CD4-positive, CD25-positive, alpha-beta regulatory T cell (primary cell): ENCODE results near the gene SLC30A2. TPM values are rescaled to one million over a fixed set of nuclear protein-coding genes. Genes with fewer than 3 reads are reported as not detected.
A peak's percentile ranks its signal among the peaks of the same experiment; 100 is the strongest.

Experiments used
- ATAC-seq, 2 donors: fragments of 150-1000 bp; cut with Tn5 transposase; one replicate each; pipeline ENCODE4 v1.10.0; 2021; ENCODE audit warnings: low read depth in 2 of 2, moderate number of reproducible peaks in 2 of 2, moderate library complexity in 1 of 2
- DNase-seq, 3 donors: peaks; one replicate each; pipeline versions ENCODE4 v3.0.0 to v3.0.0-alpha.2; 2012 to 2022; ENCODE audit warnings: mixed read lengths in 1 of 3
- H3K27ac ChIP-seq: one replicate; pipeline ENCODE4 v1.7.0; 2013; ENCODE audit warnings: mild to moderate bottlenecking, low read length; ENCODE audit not compliant: insufficient read depth, poor library complexity, severe bottlenecking
- H3K27me3 ChIP-seq: one replicate; pipeline ENCODE4 v1.7.0; 2013; ENCODE audit warnings: low read length; ENCODE audit not compliant: control insufficient read depth, insufficient read depth
- H3K36me3 ChIP-seq: one replicate; pipeline ENCODE4 v1.7.0; 2013; ENCODE audit warnings: mild to moderate bottlenecking, low read length, moderate library complexity; ENCODE audit not compliant: control insufficient read depth, insufficient read depth
- H3K4me1 ChIP-seq: 2 replicates; pipeline ENCODE4 v1.7.0; 2013; ENCODE audit warnings: mild to moderate bottlenecking, low read length; ENCODE audit not compliant: insufficient read depth, control insufficient read depth, poor library complexity, severe bottlenecking
- H3K4me3 ChIP-seq: one replicate; pipeline ENCODE4 v1.7.0; 2013; ENCODE audit warnings: low read depth, mild to moderate bottlenecking, low read length, moderate library complexity
- H3K9me3 ChIP-seq, 2 experiments: 1 replicate in 1 of 2; 2 replicates in 1 of 2; pipeline ENCODE4 v1.7.0; 2013; ENCODE audit warnings: low read length in 2 of 2, mild to moderate bottlenecking in 1 of 2, moderate library complexity in 1 of 2; ENCODE audit not compliant: control insufficient read depth in 2 of 2
- H3K27ac Mint-ChIP-seq, 3 donors: one replicate each; pipeline ENCODE4 v1.8.0; 2020 to 2022; ENCODE audit warnings: mild to moderate bottlenecking in 3 of 3, mixed read lengths in 3 of 3, moderate library complexity in 2 of 3
- H3K27me3 Mint-ChIP-seq: one replicate; pipeline ENCODE4 v1.8.0; 2022; ENCODE audit warnings: mild to moderate bottlenecking, mixed read lengths
- H3K36me3 Mint-ChIP-seq: one replicate; pipeline ENCODE4 v1.8.0; 2020; ENCODE audit warnings: mixed read lengths
- H3K4me1 Mint-ChIP-seq, 4 donors: one replicate each; pipeline ENCODE4 v1.8.0; 2020 to 2022; ENCODE audit warnings: mixed read lengths in 4 of 4, mild to moderate bottlenecking in 1 of 4
- H3K4me3 Mint-ChIP-seq, 4 donors: one replicate each; pipeline ENCODE4 v1.8.0; 2020 to 2022; ENCODE audit warnings: mild to moderate bottlenecking in 4 of 4, mixed read lengths in 4 of 4, moderate library complexity in 3 of 4
- H3K9me3 Mint-ChIP-seq, 7 donors: one replicate each; pipeline ENCODE4 v1.8.0; 2020 to 2022; ENCODE audit warnings: mixed read lengths in 7 of 7, mild to moderate bottlenecking in 3 of 7, moderate library complexity in 2 of 7
- polyA plus RNA-seq, 4 donors: library from polyadenylated mRNA; unstranded; fragments of 300-500 nt; fragmentation: Illumina TruSeq; gene quantifications; one replicate each; pipeline ENCODE4 v1.2.3, GENCODE V29; 2021
- total RNA-seq: library from RNA; stranded (reverse); gene quantifications from one replicate; pipeline ENCODE4 v1.2.3, GENCODE V29; 2022

Gene SLC30A2
- total and polyA plus RNA-seq, 5 donors from 2014 or later: 0.07 TPM; not detected in 4

DNA sequence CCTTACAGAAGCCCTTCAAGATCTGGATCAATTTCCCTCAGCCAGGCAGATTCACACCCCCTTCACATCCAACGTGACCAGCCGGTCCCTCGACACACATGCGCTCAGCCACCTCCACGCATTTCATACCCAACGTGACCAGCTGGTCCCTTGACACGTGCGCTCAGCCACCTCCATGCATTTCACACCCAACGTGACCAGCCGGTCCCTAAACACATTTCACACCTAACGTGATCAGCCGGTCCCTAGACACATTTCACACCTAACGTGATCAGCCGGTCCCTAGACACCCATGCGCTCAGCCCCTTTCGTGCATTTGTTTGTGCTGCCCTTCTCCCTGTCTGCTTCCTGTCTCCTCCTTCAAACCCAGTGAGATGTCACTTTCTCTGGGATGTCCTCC, 39.2 kb downstream of the SLC30A2 start:
- ATAC-seq (no peak), DNase-seq (no peak)
- Mint-ChIP-seq H3K36me3 (no peaks in the 10 kb centered on the region), H3K4me3 (no peak overlapping the region), H3K9me3 (no peaks in the 10 kb centered on the region), H3K27ac (no peak overlapping the region), H3K27me3 (peaks cover 10% of the 10 kb centered on the region), H3K4me1 (no peaks in the 10 kb centered on the region)
- Histone ChIP-seq H3K27ac (no peak overlapping the region), H3K27me3 (peaks cover 4% of the 10 kb centered on the region), H3K36me3 (no peaks in the 10 kb centered on the region), H3K9me3 (no peaks in the 10 kb centered on the region), H3K4me1 (no peaks in the 10 kb centered on the region), H3K4me3 (no peak overlapping the region)

DNA sequence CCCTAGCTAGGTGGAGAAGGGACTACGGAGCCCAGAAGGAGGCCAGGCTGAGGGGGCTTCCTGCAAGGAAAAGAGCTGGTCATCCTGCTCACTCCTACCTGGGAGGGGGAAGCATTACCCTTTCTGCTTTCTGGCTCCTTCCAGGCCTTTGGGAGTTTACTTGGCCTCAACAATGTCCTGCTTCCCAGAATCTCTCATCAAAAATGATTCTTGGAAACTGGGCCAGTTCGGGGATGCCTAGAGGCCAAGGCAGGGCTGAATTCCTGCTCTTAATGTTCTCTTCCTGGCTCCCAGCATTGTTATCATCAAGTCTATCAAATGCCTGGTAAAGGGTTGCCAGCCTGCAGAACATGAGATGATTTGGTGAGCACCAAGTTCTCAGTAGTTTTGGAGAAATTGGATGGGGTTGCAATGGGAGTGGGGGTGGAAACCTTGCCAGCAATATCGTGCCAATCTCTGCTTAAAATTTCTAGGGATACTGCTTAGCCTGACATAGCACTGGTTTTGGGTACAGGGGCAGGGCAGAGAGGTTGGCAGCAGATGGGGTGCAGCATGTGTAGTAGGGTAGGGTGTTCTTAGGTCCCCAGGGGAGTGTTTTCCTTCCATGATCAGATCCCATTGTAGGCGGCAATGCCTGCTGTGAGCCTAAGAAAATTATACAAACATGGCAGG, 40.3 kb downstream of the SLC30A2 start:
- no peaks in the 10 kb centered on the region for H3K4me1 ChIP-seq
- H3K4me3 ChIP-seq: no peak overlapping the region
- H3K9me3 ChIP-seq: no peaks in the 10 kb centered on the region
- ATAC-seq (no peak), DNase-seq (no peak)
- Mint-ChIP-seq H3K9me3 (no peaks in the 10 kb centered on the region), H3K36me3 (no peaks in the 10 kb centered on the region), H3K27ac (no peak overlapping the region), H3K27me3 (peaks cover 16% of the 10 kb centered on the region), H3K4me3 (no peak overlapping the region), H3K4me1 (no peaks in the 10 kb centered on the region)
- H3K27ac ChIP-seq: no peak overlapping the region
- H3K36me3 ChIP-seq: no peaks in the 10 kb centered on the region
- H3K27me3 ChIP-seq: peaks cover 4% of the 10 kb centered on the region

DNA sequence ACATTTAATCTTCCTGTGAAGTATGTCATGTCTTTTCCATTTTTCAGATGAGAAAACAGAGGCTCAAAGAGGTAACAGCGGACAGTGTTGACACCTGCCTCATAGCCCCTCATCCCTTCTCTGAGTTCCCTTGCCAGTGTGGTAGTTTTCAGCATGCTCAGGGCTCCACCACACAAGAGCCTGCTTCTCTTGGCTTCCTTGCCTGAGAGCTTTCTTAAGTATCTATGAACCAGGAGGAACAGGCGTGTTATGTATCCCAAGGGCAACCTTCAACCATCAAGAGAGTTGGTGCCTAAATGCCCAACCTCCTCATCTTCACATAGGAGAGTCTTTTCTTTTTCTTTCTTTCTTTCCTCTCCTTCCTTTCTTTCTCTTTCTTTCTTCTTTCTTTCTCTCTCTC, 42.2 kb downstream of the SLC30A2 start:
- Mint-ChIP-seq H3K27ac (no peak overlapping the region), H3K27me3 (peaks cover 11% of the 10 kb centered on the region), H3K9me3 (no peaks in the 10 kb centered on the region), H3K4me3 (no peak overlapping the region), H3K4me1 (peaks cover 0 to 1% (median under 1%) of the 10 kb centered on the region in 4 donors), H3K36me3 (no peaks in the 10 kb centered on the region)
- Histone ChIP-seq H3K4me3 (no peak overlapping the region), H3K36me3 (no peaks in the 10 kb centered on the region), H3K27me3 (peaks cover 4% of the 10 kb centered on the region), H3K27ac (no peak overlapping the region), H3K9me3 (no peaks in the 10 kb centered on the region), H3K4me1 (no peaks in the 10 kb centered on the region)
- no peak for DNase-seq
- no peak for ATAC-seq

DNA sequence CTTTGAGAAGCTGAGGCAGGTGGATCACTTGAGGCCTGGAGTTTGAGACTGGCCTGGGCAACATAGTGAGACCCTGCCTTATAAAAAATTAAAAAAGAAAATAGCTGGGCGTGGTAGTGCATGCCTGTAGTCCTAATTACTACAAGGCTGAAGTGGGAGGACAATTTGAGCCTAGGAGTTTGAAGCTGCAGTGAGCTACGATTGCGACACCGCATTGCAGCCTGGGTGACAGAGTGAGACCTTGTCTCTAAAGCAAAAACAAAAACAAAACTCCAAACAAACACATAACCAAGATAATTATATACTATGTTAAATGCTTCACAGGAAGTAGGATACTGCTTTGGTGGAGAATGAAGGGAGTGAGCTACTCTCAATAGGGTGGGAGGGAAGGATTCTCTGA, 42.7 kb downstream of the SLC30A2 start:
- no peaks in the 10 kb centered on the region for H3K9me3 ChIP-seq
- no peak overlapping the region for H3K4me3 Mint-ChIP-seq
- no peaks in the 10 kb centered on the region for H3K36me3 Mint-ChIP-seq
- H3K27me3 ChIP-seq: peaks cover 4% of the 10 kb centered on the region
- H3K4me3 ChIP-seq: no peak overlapping the region
- no peak overlapping the region for H3K27ac ChIP-seq
- H3K4me1 Mint-ChIP-seq: peaks cover 0 to 6% (median 3%) of the 10 kb centered on the region in 4 donors
- H3K4me1 ChIP-seq: peaks cover 4% of the 10 kb centered on the region
- no peaks in the 10 kb centered on the region for H3K36me3 ChIP-seq
- H3K27ac Mint-ChIP-seq: no peak overlapping the region
- H3K9me3 Mint-ChIP-seq: no peaks in the 10 kb centered on the region
- no peak for ATAC-seq
- DNase-seq: no peak
- H3K27me3 Mint-ChIP-seq: peaks cover 12% of the 10 kb centered on the region

DNA sequence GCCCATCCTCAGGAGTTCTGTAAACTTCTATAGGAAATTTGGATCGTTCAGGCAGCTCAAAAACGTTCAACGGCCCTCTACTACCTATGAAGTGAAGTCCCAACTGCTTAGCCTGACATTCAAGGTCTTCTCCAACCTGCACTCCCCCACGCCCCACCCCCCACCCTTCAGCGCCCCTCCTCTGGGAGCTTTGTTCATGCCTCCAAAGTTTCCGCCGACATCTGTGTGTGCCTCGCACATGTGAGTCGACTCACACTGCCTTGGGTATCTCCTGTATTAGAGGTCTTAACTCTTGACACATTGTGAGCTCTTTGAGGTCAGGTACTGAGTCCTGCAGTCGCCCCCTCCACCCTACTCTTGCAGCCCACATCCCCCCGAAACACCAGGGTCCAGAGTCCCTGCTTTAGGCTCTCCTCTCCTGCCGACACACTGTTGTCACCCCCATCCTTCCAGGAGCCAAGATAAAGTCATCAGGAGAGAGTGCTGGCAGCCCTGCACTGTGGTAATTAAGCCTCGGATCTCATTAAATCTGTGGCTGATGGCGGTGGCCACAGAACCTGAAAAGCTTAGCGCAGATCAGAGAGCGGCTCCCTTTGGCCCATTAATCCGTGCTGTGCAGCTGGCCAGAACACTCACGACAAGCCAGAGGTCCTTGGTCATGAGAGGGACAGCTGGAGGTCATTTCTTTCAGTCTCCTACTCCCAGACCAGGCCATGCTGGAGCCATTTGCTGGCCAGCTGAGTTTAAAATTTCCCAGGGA, 46.7 kb downstream of the SLC30A2 start:
- H3K4me1 ChIP-seq: peaks cover 19% of the 10 kb centered on the region
- no peak overlapping the region for H3K27ac ChIP-seq
- Mint-ChIP-seq H3K4me1 (peaks cover 6 to 37% (median 14%) of the 10 kb centered on the region in 4 donors), H3K36me3 (no peaks in the 10 kb centered on the region), H3K9me3 (no peaks in the 10 kb centered on the region), H3K27ac (peak overlapping the region in 1 of 3 donors; percentile 98), H3K27me3 (peaks cover 11% of the 10 kb centered on the region), H3K4me3 (peak overlapping the region in 2 of 4 donors; percentile 83 to 94)
- no peak for ATAC-seq
- H3K4me3 ChIP-seq: no peak overlapping the region
- DNase-seq: no peak
- H3K27me3 ChIP-seq: no peaks in the 10 kb centered on the region
- no peaks in the 10 kb centered on the region for H3K36me3 ChIP-seq
- no peaks in the 10 kb centered on the region for H3K9me3 ChIP-seq

DNA sequence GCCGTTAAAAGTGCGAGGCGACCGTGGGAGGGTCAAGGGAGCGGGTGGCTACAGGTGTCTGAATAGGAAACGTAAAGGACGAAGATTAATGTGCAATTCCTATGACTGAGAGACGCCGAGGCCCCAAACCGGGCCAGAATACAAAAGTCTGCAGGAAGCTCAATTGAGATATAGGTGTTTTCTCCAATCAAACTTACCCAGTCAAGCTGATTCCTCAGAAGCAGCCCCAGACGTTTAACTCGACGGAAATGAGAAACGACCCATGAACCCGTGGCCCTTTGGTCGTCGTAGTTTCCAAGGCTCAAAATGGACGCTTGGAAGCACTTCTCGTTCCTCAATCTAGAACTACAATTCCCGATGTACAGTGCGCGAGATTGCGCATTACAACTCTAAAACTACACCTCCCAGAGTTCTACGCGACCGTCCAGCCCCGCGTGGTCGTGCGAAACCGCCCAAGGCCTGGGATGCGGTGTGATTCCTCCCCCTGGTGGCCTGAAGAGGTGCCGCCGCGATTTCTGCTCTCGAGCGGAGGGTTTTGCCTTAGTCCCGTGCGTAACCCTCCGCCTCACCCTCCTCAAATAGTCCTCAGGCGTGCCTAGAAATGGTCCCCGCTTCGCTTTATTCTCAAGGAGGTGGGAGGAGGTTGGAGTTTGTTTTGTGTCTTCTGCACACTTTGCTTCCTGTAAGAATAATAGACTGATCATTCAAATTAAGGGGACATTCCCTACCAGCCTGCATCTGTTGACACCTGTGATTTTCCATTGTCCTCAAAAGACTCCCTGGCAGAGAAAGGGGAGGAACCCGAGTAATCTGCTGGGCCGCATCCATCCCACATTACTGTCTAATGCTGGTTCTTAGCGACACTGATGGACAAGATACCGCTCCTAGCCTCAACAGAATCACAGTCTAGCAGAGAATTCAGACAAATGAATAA, 47.8 kb downstream of the SLC30A2 start, which contains the start of gene PAFAH2:
Gene PAFAH2 (minus strand): TSS at position 236 of the 934 bp plus-strand sequence. CDS start 7,247 bp downstream, outside the sequence.
- no peaks in the 10 kb centered on the region for H3K9me3 Mint-ChIP-seq

More for the DNA sequence above, 47.8 kb downstream of the SLC30A2 start, which contains the start of gene PAFAH2:
- DNase-seq: peak; percentile 95 to 100 (median 98)
- peak; percentile 98 for ATAC-seq
- peaks cover 10% of the 10 kb centered on the region for H3K27me3 Mint-ChIP-seq
- Histone ChIP-seq H3K4me1 (peaks cover 27% of the 10 kb centered on the region), H3K4me3 (peak within 1 kb of the TSS; percentile 80), H3K9me3 (no peaks in the 10 kb centered on the region), H3K36me3 (no peaks in the 10 kb centered on the region), H3K27me3 (no peaks in the 10 kb centered on the region), H3K27ac (peak within 1 kb of the TSS; percentile 94)
- H3K36me3 Mint-ChIP-seq: no peaks in the 10 kb centered on the region
- peaks cover 6 to 48% (median 16%) of the 10 kb centered on the region in 4 donors for H3K4me1 Mint-ChIP-seq
- peak within 1 kb of the TSS; percentile 98 to 100 (median 99) for H3K27ac Mint-ChIP-seq
- H3K4me3 Mint-ChIP-seq: peak within 1 kb of the TSS; percentile 94 to 97 (median 96)
